ENCODE results near the gene VPS4A. TPM values are rescaled to one million over a fixed set of nuclear protein-coding genes. Genes with fewer than 3 reads are reported as not detected.

VPS4A gene
- total RNA-seq: 10 to 100 TPM; 24.2 to 35.1 (median 27.7) TPM
- 10 to 100 TPM; 38.8 to 44.6 TPM for polyA plus RNA-seq
- long read RNA-seq, donor 1, full-length matches to known transcripts: 90 of 140 reads
- long read RNA-seq, donor 1, partial matches to known transcripts: 20 of 140 reads
- long read RNA-seq, donor 1, other reads (novel, unspliced or antisense): 30 of 140 reads
- long read RNA-seq, donor 2, full-length matches to known transcripts: 96 of 147 reads
- long read RNA-seq, donor 2, partial matches to known transcripts: 24 of 147 reads
- long read RNA-seq, donor 2, other reads (novel, unspliced or antisense): 27 of 147 reads
- long read RNA-seq, donor 3, full-length matches to known transcripts: 280 of 358 reads
- long read RNA-seq, donor 3, partial matches to known transcripts: 24 of 358 reads
- long read RNA-seq, donor 3, other reads (novel, unspliced or antisense): 54 of 358 reads

- ATAC-seq (peak; percentile 94 to 98 (median 96)), DNase-seq (peak; percentile 96 to 97)
- Histone ChIP-seq H3K9me3 (no peaks in the 10 kb centered on the region), H3K27ac (peak within 1 kb of the TSS; percentile 36 to 97 (median 90)), H3K27me3 (no peaks in the 10 kb centered on the region), H3K36me3 (peaks cover 0 to 29% (median 7%) of the 10 kb centered on the region in 9 donors), H3K4me3 (peak within 1 kb of the TSS; percentile 77 to 99 (median 88)), H3K4me1 (peaks cover 5 to 44% (median 25%) of the 10 kb centered on the region in 9 donors)
- peak; percentile 76 to 95 (median 91) for TF ChIP-seq CTCF (IDR thresholded peaks at IDR 0.05)
- WGBS, 2 donors: 9 to 10% methylated on average over 62 to 70 of the region's 70 CpGs
- intact Hi-C loops (cut with DNase I): loop anchor here in 2 of 10 donors (1.0 to 2.0 kb wide), 2 partner anchors 28 kb away; partner anchors contain the start of genes COG8 (in 2 of the 2) and NIP7 (in 2 of the 2)
These were observed at the start of gene VPS4A for GRCh38 chr16:69310653-69311532. VPS4A (plus strand) TSS chr16:69311350; CDS start chr16:69311512, 162 bp downstream.

GRCh38 chr16:69266334-69267063, 44.7 kb upstream of the VPS4A start:
- ATAC-seq: no peak
- H3K4me3 ChIP-seq: no peak overlapping the region
- TF ChIP-seq CTCF (IDR thresholded peaks at IDR 0.05): no peak

GRCh38 chr16:69267633-69268032, 43.5 kb upstream of the VPS4A start:
- WGBS, 2 donors: 84 to 87% methylated on average over 4 of the region's 4 CpGs
- Histone ChIP-seq H3K27me3 (no peaks in the 10 kb centered on the region), H3K27ac (no peak overlapping the region), H3K9me3 (no peaks in the 10 kb centered on the region), H3K4me1 (peaks cover 0 to 8% (median 0%) of the 10 kb centered on the region in 9 donors), H3K36me3 (peaks cover 0 to 44% (median 0%) of the 10 kb centered on the region in 9 donors), H3K4me3 (no peak overlapping the region)
- no peak for DNase-seq
- ATAC-seq: no peak
- intact Hi-C loops (cut with DNase I): no loop called here
- no peak for TF ChIP-seq CTCF (IDR thresholded peaks at IDR 0.05)

More at GRCh38 chr16:69266334-69267063, 44.7 kb upstream of the VPS4A start:
- Histone ChIP-seq H3K9me3 (no peaks in the 10 kb centered on the region), H3K36me3 (peaks cover 0 to 41% (median 0%) of the 10 kb centered on the region in 9 donors), H3K27ac (no peak overlapping the region), H3K27me3 (no peaks in the 10 kb centered on the region), H3K4me1 (peaks cover 0 to 8% (median 0%) of the 10 kb centered on the region in 9 donors)
- intact Hi-C loops (cut with DNase I): no loop called here
- no peak for DNase-seq
- WGBS, 2 donors: 61 to 77% methylated on average over 4 of the region's 4 CpGs
